ENCODE data around the gene STAU1. TPM values are rescaled to one million over a fixed set of nuclear protein-coding genes. Genes with fewer than 3 reads are reported as not detected.

STAU1 gene
- total RNA-seq, 2 donors from 2014 or later = 90.2 to 95.5 TPM

DNA sequence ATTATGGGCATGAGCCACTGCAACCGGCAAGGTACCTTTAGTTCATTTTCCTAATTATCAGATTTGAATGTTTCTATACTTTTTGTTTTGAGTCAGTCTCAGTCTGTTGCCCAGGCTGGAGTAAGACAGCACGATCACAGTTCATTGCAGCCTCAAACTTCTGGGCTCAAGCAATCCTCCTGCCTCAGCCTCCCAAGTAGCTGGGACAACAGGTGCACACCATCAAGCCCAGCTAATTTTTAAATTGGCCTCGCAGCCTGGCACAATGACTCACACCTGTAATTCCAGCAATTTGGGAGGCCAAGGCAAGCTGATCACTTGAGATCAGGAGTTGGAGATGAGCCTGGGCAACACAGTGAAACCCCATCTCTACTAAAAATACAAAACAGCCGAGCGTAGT lies 24.4 kb downstream of the STAU1 start:
- Mint-ChIP-seq H3K27ac (no peak overlapping the region), H3K36me3 (ENCODE audit: low read depth) (peaks cover 34% of the 10 kb centered on the region), H3K4me3 (no peak overlapping the region), H3K9me3 (no peaks in the 10 kb centered on the region), H3K4me1 (no peaks in the 10 kb centered on the region), H3K27me3 (ENCODE audit: insufficient read depth) (no peaks in the 10 kb centered on the region)
- no peaks in the 10 kb centered on the region for H3K9me3 ChIP-seq (ENCODE audit: control insufficient read depth, low read length)
- DNase-seq = no peak
- H3K36me3 ChIP-seq (ENCODE audit: control insufficient read depth, insufficient read depth, low read length) = peaks cover 28% of the 10 kb centered on the region
- no peaks in the 10 kb centered on the region for H3K27me3 ChIP-seq (ENCODE audit: control insufficient read depth, insufficient read depth, low read length, poor library complexity, severe bottlenecking)
- H3K27ac ChIP-seq (ENCODE audit: low read depth, low read length) = no peak overlapping the region
- no peaks in the 10 kb centered on the region for H3K4me1 ChIP-seq (ENCODE audit: control insufficient read depth, insufficient read depth, low read length)
- H3K4me3 ChIP-seq (ENCODE audit: low read length) = no peak overlapping the region
- 97% methylated on average over 3 to 5 of the region's 5 CpGs for WGBS, 2 experiments (ENCODE audit: insufficient coverage in 1 of 2, insufficient read length in 1 of 2)
- TF ChIP-seq, protein P1, sequence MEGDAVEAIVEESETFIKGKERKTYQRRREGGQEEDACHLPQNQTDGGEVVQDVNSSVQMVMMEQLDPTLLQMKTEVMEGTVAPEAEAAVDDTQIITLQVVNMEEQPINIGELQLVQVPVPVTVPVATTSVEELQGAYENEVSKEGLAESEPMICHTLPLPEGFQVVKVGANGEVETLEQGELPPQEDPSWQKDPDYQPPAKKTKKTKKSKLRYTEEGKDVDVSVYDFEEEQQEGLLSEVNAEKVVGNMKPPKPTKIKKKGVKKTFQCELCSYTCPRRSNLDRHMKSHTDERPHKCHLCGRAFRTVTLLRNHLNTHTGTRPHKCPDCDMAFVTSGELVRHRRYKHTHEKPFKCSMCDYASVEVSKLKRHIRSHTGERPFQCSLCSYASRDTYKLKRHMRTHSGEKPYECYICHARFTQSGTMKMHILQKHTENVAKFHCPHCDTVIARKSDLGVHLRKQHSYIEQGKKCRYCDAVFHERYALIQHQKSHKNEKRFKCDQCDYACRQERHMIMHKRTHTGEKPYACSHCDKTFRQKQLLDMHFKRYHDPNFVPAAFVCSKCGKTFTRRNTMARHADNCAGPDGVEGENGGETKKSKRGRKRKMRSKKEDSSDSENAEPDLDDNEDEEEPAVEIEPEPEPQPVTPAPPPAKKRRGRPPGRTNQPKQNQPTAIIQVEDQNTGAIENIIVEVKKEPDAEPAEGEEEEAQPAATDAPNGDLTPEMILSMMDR (conservative IDR thresholded peaks at IDR 0.05) = no peak
- no peak overlapping the region for H3K9ac ChIP-seq (ENCODE audit: extremely low read depth, low read length, poor library complexity, severe bottlenecking)

DNA sequence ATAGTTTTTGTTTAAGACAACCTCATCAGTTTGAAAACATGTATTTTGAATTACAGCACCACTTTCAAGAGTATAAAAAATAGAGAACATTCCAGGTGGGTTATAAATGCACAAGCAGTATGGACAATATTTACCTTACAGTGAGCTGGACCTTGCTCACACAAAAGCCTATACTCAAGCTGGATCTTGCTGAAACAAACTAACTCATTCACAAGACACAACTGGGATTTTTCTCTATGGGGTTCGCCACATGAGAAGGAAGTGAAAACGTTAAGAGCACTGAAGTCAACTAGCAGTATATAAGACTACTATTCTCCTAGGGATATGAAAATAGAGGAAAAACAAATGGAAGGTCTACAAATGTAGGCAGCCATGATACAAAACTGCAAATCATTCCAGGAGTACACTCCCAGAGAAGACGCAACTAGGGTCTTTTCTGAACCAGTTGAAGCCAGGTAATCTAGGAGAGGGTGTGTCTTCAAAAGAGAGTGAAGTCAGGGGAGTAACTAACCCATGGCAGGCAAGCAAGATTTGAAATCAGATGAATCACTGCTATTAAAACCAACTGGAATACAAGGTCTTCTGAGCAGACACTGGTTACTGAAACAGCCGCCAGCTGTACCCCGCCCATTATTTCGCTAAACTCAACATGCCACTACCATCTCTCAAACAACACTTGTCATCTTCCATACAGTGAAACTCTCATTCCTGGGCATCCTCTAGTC lies 26.5 kb downstream of the STAU1 start:
- Histone ChIP-seq H3K9me3 (ENCODE audit: control insufficient read depth, low read length) (no peaks in the 10 kb centered on the region), H3K4me3 (ENCODE audit: low read length) (no peak overlapping the region), H3K27me3 (ENCODE audit: control insufficient read depth, insufficient read depth, low read length, poor library complexity, severe bottlenecking) (no peaks in the 10 kb centered on the region), H3K4me1 (ENCODE audit: control insufficient read depth, insufficient read depth, low read length) (no peaks in the 10 kb centered on the region), H3K27ac (ENCODE audit: low read depth, low read length) (no peak overlapping the region), H3K9ac (ENCODE audit: extremely low read depth, low read length, poor library complexity, severe bottlenecking) (no peak overlapping the region), H3K36me3 (ENCODE audit: control insufficient read depth, insufficient read depth, low read length) (peaks cover 39% of the 10 kb centered on the region)
- 95 to 100% methylated on average over 4 to 6 of the region's 6 CpGs for WGBS, 2 experiments (ENCODE audit: insufficient coverage in 1 of 2, insufficient read length in 1 of 2)
- no peaks in the 10 kb centered on the region for H3K4me1 Mint-ChIP-seq
- no peaks in the 10 kb centered on the region for H3K9me3 Mint-ChIP-seq
- TF ChIP-seq, protein P1 (conservative IDR thresholded peaks at IDR 0.05) = no peak
- no peak overlapping the region for H3K4me3 Mint-ChIP-seq
- DNase-seq = no peak
- peak overlapping the region; percentile 6 for H3K27ac Mint-ChIP-seq
- H3K36me3 Mint-ChIP-seq (ENCODE audit: low read depth) = peaks cover 42% of the 10 kb centered on the region
- H3K27me3 Mint-ChIP-seq (ENCODE audit: insufficient read depth) = no peaks in the 10 kb centered on the region

DNA sequence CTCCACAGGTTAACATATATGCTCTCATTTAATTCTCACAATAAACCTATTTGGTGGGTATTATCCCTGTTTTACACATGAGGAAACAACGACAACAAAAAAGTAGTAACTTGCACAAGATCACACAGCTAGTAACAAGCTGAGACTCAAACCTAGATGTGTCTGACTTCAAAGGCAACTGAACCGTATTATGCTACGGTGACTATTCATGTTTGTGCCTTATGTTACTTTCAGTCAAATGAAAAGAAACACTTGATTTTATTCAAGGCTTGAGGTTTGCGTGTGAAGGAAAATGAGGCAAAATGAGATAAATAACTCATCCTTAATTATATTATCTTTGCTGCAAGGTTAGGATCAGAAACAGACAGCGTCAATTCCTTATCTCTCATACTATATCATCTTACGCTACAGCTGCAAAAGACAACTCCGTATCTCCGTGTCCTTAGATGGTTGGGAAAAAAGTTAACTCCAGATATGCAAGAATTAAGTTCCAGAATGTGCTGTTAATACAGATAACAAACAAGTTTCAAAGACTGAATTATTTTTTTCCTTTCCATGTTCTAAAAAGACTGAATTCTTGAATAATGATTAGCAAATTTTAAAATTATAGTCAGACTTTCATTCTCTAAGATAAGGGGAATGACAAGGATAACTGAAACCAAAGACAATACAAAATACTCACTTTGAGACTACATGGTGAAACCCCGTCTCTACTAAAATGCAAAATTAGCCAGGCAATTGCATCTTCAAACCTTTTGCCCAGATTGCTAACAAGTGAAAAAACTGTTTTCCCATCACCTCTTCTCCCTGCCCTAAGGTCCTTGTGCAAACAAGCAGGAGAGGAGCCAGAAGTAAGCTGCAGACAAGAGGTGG lies 27.8 kb downstream of the STAU1 start:
- no peak overlapping the region for H3K4me3 Mint-ChIP-seq
- DNase-seq = no peak
- H3K4me1 Mint-ChIP-seq = no peaks in the 10 kb centered on the region
- H3K27ac Mint-ChIP-seq = no peak overlapping the region
- H3K27me3 Mint-ChIP-seq (ENCODE audit: insufficient read depth) = no peaks in the 10 kb centered on the region
- Histone ChIP-seq H3K9ac (ENCODE audit: extremely low read depth, low read length, poor library complexity, severe bottlenecking) (no peak overlapping the region), H3K27ac (ENCODE audit: low read depth, low read length) (no peak overlapping the region), H3K9me3 (ENCODE audit: control insufficient read depth, low read length) (no peaks in the 10 kb centered on the region), H3K4me1 (ENCODE audit: control insufficient read depth, insufficient read depth, low read length) (no peaks in the 10 kb centered on the region), H3K36me3 (ENCODE audit: control insufficient read depth, insufficient read depth, low read length) (peaks cover 35% of the 10 kb centered on the region), H3K4me3 (ENCODE audit: low read length) (no peak overlapping the region), H3K27me3 (ENCODE audit: control insufficient read depth, insufficient read depth, low read length, poor library complexity, severe bottlenecking) (no peaks in the 10 kb centered on the region)
- WGBS, 2 experiments (ENCODE audit: insufficient coverage in 1 of 2, insufficient read length in 1 of 2) = 88 to 100% methylated on average over 4 to 8 of the region's 9 CpGs
- H3K36me3 Mint-ChIP-seq (ENCODE audit: low read depth) = peaks cover 38% of the 10 kb centered on the region
- TF ChIP-seq, protein P1 (conservative IDR thresholded peaks at IDR 0.05) = no peak
- no peaks in the 10 kb centered on the region for H3K9me3 Mint-ChIP-seq

Data from endodermal cell (in vitro differentiated cells).